ENCODE measurements around the gene NCMAP. TPM values are rescaled to one million over a fixed set of nuclear protein-coding genes. Genes with fewer than 3 reads are reported as not detected.

NCMAP gene
- total and polyA plus RNA-seq, 2 of the 4 experiments (the other 2 are of a cell fraction): not detected

- TF ChIP-seq RAD21 (IDR thresholded peaks at IDR 0.05; ENCODE audit: low read length) (no peak), NFE2L2 (IDR thresholded peaks at IDR 0.05; ENCODE audit: low read depth, low read length) (no peak)
Measured at GRCh38 chr1:24643363-24644099, 87.6 kb downstream of the NCMAP start (continued).

- H2AFZ ChIP-seq (replicated peaks; ENCODE audit: low read length, poor library complexity): no peak overlapping the region
- intact Hi-C loops (cut with micrococcal nuclease): loop anchor here (5.0 to 10.0 kb wide), 2 partner anchors 193 to 581 kb away; no protein-coding TSS in a partner anchor
- no peak overlapping the region; the same call in 1 of the 2 replicates for H4K5ac ChIP-seq (ENCODE audit: low read depth, low read length)
- H3K79me1 ChIP-seq (ENCODE audit: low read depth in 1 of 2, low read length in 2 of 2): peaks cover 18 to 36% of the 10 kb centered on the region in 2 experiments
- H3K9me1 ChIP-seq (ENCODE audit: insufficient read depth, low read length): peaks cover 6% of the 10 kb centered on the region
- H4K20me1 ChIP-seq (ENCODE audit: insufficient read depth, low read length): peaks cover 33% of the 10 kb centered on the region
- no TSS peak for BruUV-seq (replicated peaks)
- H3K23ac ChIP-seq (ENCODE audit: low read depth, low read length): peak overlapping the region; percentile 85
- peak overlapping the region; percentile 85 for H2AK5ac ChIP-seq (ENCODE audit: low read depth, low read length)
- H3K14ac ChIP-seq (replicated peaks; ENCODE audit: low read depth, low read length): peak overlapping the region; percentile 81; the same call in 1 of the 2 replicates
- no peak overlapping the region for H2BK120ac ChIP-seq (ENCODE audit: low read depth, low read length)
- no peak overlapping the region for H2BK20ac ChIP-seq (ENCODE audit: low read depth, low read length)
- TF ChIP-seq CEBPB (IDR thresholded peaks at IDR 0.05; ENCODE audit: low read depth, low read length) (no peak), SMC3 (IDR thresholded peaks at IDR 0.05; ENCODE audit: low read depth, low read length) (no peak), MXI1 (IDR thresholded peaks at IDR 0.05; ENCODE audit: borderline replicate concordance, low read depth, low read length) (no peak), USF2 (IDR thresholded peaks at IDR 0.05; ENCODE audit: low read depth, low read length) (no peak), RCOR1 (IDR thresholded peaks at IDR 0.05; ENCODE audit: insufficient replicate concordance, low read length) (no peak), BHLHE40 (IDR thresholded peaks at IDR 0.05; ENCODE audit: low read depth, low read length) (no peak), MAFK (IDR thresholded peaks at IDR 0.05; ENCODE audit: low read depth, low read length) (no peak), RFX5 (IDR thresholded peaks at IDR 0.05; ENCODE audit: low read depth, low read length) (no peak), NFE2L2 (IDR thresholded peaks at IDR 0.05; ENCODE audit: low read depth, low read length) (no peak), RAD21 (IDR thresholded peaks at IDR 0.05; ENCODE audit: low read length) (no peak), MAZ (IDR thresholded peaks at IDR 0.05; ENCODE audit: borderline replicate concordance, low read depth, low read length) (no peak)
- no peak overlapping the region for H4K91ac ChIP-seq (ENCODE audit: insufficient read depth, low read depth, low read length)
- peak overlapping the region; percentile 74; the same call in 1 of the 2 replicates for H3K56ac ChIP-seq (ENCODE audit: extremely low read depth, insufficient read depth, low read length)
- no peaks in the 10 kb centered on the region for H3K9me3 ChIP-seq (ENCODE audit: control insufficient read depth, insufficient read depth, low read length)
- POLR2A ChIA-PET (ENCODE audit: unreplicated experiment): no interaction called here
- peak overlapping the region; percentile 76 for H3K4ac ChIP-seq (ENCODE audit: low read depth, low read length)
- ATAC-seq (ENCODE audit: low read depth): no peak
- peak overlapping the region; percentile 94 for H3K4me2 ChIP-seq (ENCODE audit: low read depth, low read length)
- no peaks in the 10 kb centered on the region for H3K27me3 ChIP-seq (ENCODE audit: control insufficient read depth, insufficient read depth, low read length)
- no peak for DNase-seq
- H3K4me1 ChIP-seq (ENCODE audit: control insufficient read depth, insufficient read depth, low read length): peaks cover 6% of the 10 kb centered on the region
- H2AK9ac ChIP-seq (replicated peaks; ENCODE audit: low read depth, low read length, poor library complexity): peak overlapping the region; percentile 93
- H3K9ac ChIP-seq (ENCODE audit: low read depth, low read length): peak overlapping the region; percentile 95
- CTCF ChIA-PET: interaction anchor here (0.6 kb wide), 1 partner anchor 18 kb away, joined by 3 read pairs; no protein-coding TSS in a partner anchor
- H3K4me3 ChIP-seq (ENCODE audit: insufficient read depth, low read depth, low read length): peak overlapping the region; percentile 85
- no peak overlapping the region for H2BK15ac ChIP-seq (ENCODE audit: low read depth, low read length)
- H2BK5ac ChIP-seq (ENCODE audit: low read depth, low read length, poor library complexity, severe bottlenecking): peak overlapping the region; percentile 6
- dilution Hi-C loops (cut with HindIII; ENCODE audit: low sequenced_read_pairs, unreplicated experiment): no loop called here
- H3K27ac ChIP-seq (ENCODE audit: insufficient read depth, low read length): peak overlapping the region; percentile 79
- in situ Hi-C loops (cut with MboI; ENCODE audit: low sequenced_read_pairs): no loop called here
- H3K18ac ChIP-seq (ENCODE audit: low read depth, low read length): no peak overlapping the region
- no peak overlapping the region; a peak in 1 of 4 replicates for H4K8ac ChIP-seq (ENCODE audit: low read depth in 2 of 2, low read length in 2 of 2)
- H3K36me3 ChIP-seq (ENCODE audit: control insufficient read depth, insufficient read depth, low read length): peaks cover 18% of the 10 kb centered on the region
- 0% methylated on average over 6 of the region's 9 CpGs; no CpG with 5 or more reads in 1 of the 2 experiments for WGBS, 2 experiments (ENCODE audit: extremely low coverage in 2 of 2, insufficient read length in 1 of 2)
Measured at GRCh38 chr1:24644100-24644384, 88.2 kb downstream of the NCMAP start.
